ENCODE data around the gene MSI2. TPM values are rescaled to one million over a fixed set of nuclear protein-coding genes. Genes with fewer than 3 reads are reported as not detected.

MSI2 gene
- total RNA-seq, 1 donor from 2014 or later, result 23.1 TPM

DNA sequence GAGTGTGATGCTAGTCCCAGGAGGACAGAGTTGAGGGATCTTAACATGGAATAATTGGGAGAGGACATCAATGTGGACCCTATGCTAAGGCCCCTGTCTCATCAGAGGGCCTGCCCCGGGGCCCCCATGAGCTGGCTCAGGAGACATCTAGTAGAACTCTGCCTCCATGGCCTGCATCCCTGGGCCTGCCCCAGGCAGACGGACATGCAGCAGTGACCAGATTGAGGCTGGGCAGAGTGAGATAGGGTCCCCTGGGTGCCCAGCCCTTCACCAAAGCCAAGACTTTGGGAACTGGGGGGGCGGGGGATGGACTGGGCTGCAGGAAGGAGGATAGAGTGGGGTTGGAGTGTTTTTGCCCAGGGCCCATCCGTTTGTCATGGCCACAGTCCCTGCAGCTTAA, 373.6 kb downstream of the MSI2 start:
- Mint-ChIP-seq H3K36me3 (ENCODE audit: low read depth) (peaks cover 9% of the 10 kb centered on the region), H3K27me3 (ENCODE audit: low read depth) (no peaks in the 10 kb centered on the region), H3K27ac (ENCODE audit: unreplicated experiment) (no peak overlapping the region), H3K9me3 (ENCODE audit: low read depth) (no peaks in the 10 kb centered on the region), H3K4me1 (ENCODE audit: low read depth) (no peaks in the 10 kb centered on the region), H3K4me3 (ENCODE audit: unreplicated experiment) (no peak overlapping the region)
- TF ChIP-seq, protein P1, sequence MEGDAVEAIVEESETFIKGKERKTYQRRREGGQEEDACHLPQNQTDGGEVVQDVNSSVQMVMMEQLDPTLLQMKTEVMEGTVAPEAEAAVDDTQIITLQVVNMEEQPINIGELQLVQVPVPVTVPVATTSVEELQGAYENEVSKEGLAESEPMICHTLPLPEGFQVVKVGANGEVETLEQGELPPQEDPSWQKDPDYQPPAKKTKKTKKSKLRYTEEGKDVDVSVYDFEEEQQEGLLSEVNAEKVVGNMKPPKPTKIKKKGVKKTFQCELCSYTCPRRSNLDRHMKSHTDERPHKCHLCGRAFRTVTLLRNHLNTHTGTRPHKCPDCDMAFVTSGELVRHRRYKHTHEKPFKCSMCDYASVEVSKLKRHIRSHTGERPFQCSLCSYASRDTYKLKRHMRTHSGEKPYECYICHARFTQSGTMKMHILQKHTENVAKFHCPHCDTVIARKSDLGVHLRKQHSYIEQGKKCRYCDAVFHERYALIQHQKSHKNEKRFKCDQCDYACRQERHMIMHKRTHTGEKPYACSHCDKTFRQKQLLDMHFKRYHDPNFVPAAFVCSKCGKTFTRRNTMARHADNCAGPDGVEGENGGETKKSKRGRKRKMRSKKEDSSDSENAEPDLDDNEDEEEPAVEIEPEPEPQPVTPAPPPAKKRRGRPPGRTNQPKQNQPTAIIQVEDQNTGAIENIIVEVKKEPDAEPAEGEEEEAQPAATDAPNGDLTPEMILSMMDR (IDR thresholded peaks at IDR 0.05), result no peak
- DNase-seq (ENCODE audit: low spot score), result no peak

DNA sequence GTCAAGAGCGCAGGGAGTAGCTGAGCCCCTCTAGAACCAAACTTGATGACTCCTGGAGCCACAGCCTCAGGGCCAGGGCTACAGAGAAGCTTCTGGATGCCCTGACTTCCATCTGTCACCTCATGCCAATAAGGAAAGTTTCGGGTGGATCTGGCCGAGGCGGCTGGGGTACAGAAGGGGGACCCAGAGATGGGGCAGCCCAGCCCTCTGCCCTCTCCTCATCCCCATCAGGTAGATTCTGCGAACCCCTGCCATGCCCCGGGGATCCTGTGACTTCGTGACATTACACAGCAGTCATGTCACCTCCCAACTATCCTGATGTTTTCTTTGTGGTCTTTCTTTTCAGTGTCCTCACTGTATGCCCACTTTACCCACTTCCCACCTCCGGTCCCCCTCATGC, 374.4 kb downstream of the MSI2 start:
- Mint-ChIP-seq H3K27ac (ENCODE audit: unreplicated experiment) (no peak overlapping the region), H3K9me3 (ENCODE audit: low read depth) (no peaks in the 10 kb centered on the region), H3K4me1 (ENCODE audit: low read depth) (no peaks in the 10 kb centered on the region), H3K4me3 (ENCODE audit: unreplicated experiment) (no peak overlapping the region), H3K36me3 (ENCODE audit: low read depth) (peaks cover 9% of the 10 kb centered on the region), H3K27me3 (ENCODE audit: low read depth) (no peaks in the 10 kb centered on the region)
- TF ChIP-seq, protein P1 (IDR thresholded peaks at IDR 0.05), result no peak
- no peak for DNase-seq (ENCODE audit: low spot score)

DNA sequence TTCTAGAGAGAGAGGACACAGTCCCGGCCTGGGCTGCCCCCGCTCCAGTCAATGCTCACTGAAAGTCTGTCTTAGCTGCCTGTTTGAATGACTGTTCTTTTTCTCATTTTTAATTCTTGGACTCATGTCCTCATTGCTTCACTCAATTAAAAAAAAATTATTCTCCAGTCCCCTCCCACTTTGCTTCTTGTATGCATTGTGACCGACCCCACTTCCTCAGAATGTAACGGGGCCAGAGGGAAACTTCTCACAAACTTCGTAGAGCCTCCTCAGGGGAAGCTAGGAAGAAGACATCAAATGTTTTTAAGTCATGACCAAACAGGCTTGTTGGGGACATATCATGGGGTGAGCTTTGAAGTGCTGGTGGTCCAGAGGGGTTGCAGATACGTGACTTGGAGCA, 375.5 kb downstream of the MSI2 start:
- Mint-ChIP-seq H3K4me1 (ENCODE audit: low read depth) (no peaks in the 10 kb centered on the region), H3K9me3 (ENCODE audit: low read depth) (no peaks in the 10 kb centered on the region), H3K27ac (ENCODE audit: unreplicated experiment) (no peak overlapping the region), H3K4me3 (ENCODE audit: unreplicated experiment) (no peak overlapping the region), H3K36me3 (ENCODE audit: low read depth) (peaks cover 9% of the 10 kb centered on the region), H3K27me3 (ENCODE audit: low read depth) (no peaks in the 10 kb centered on the region)
- no peak for DNase-seq (ENCODE audit: low spot score)
- TF ChIP-seq, protein P1 (IDR thresholded peaks at IDR 0.05), result no peak

DNA sequence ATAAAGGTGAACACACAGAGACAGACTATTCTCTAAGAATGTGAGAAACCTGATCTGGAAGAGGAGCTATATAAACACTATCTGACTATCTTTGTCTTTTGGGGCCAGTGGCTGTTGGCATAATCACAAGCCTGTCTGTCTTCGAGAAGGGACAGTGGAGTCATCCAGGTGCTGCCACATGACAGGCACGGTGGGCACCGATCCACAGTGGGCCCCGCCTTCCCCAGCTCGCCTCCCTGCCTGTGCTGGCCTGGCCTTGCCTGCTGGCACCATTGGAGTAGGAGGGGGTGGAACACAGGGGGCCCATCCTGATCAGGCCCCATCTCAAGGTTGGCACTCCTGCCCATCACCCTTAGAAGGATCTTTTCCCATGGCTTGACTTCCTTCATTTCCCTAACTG, 376.0 kb downstream of the MSI2 start:
- no peaks in the 10 kb centered on the region for H3K9me3 Mint-ChIP-seq (ENCODE audit: low read depth)
- H3K27ac Mint-ChIP-seq (ENCODE audit: unreplicated experiment), result no peak overlapping the region
- no peaks in the 10 kb centered on the region for H3K27me3 Mint-ChIP-seq (ENCODE audit: low read depth)
- TF ChIP-seq, protein P1 (IDR thresholded peaks at IDR 0.05), result no peak
- no peak for DNase-seq (ENCODE audit: low spot score)
- peaks cover 9% of the 10 kb centered on the region for H3K36me3 Mint-ChIP-seq (ENCODE audit: low read depth)
- no peaks in the 10 kb centered on the region for H3K4me1 Mint-ChIP-seq (ENCODE audit: low read depth)
- no peak overlapping the region for H3K4me3 Mint-ChIP-seq (ENCODE audit: unreplicated experiment)

DNA sequence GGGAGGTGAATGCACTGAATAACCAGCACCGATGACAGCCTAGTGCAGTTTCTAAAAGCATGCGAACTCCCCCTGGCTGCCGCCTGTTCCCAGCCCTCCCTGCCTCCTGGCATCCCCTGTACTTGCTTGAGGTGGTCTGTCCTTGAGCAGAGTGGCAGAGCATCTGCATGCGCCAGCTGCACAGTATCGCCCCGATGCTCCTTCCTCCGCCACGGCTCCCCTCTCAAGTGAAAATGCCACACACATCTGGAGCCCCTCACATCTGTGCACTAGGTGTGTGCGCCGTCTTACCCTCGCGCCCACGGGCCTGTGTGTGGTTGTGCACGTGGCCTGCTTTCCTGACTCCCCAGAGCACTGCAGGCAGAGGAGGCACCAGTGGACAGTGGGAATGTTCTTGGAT, 376.9 kb downstream of the MSI2 start:
- Mint-ChIP-seq H3K4me1 (ENCODE audit: low read depth) (no peaks in the 10 kb centered on the region), H3K9me3 (ENCODE audit: low read depth) (no peaks in the 10 kb centered on the region), H3K27me3 (ENCODE audit: low read depth) (no peaks in the 10 kb centered on the region), H3K36me3 (ENCODE audit: low read depth) (peaks cover 6% of the 10 kb centered on the region), H3K27ac (ENCODE audit: unreplicated experiment) (no peak overlapping the region), H3K4me3 (ENCODE audit: unreplicated experiment) (no peak overlapping the region)
- TF ChIP-seq, protein P1 (IDR thresholded peaks at IDR 0.05), result no peak
- no peak for DNase-seq (ENCODE audit: low spot score)

All from chondrocyte (in vitro differentiated cells).